OCI-M2 (cell line): ENCODE data around the gene PDE1A.

ENCODE experiments used
- DNase-seq: peaks from one replicate; lab custom pipeline; 2025; ENCODE audit not compliant: unreplicated experiment; lab: John Stamatoyannopoulos, UW

PDE1A gene

GRCh38 chr2:182426918-182427240 lies at the start of gene PDE1A:
PDE1A (minus strand) TSS chr2:182427036.
- no peak for DNase-seq

GRCh38 chr2:182473635-182474034 lies 46.8 kb upstream of the PDE1A start:
- no peak for DNase-seq

- DNase-seq: no peak
These were observed 36.9 kb upstream of the PDE1A start for GRCh38 chr2:182463760-182464159.

GRCh38 chr2:182456784-182457183 lies 29.9 kb upstream of the PDE1A start:
- no peak for DNase-seq

GRCh38 chr2:182452456-182452990 lies 25.7 kb upstream of the PDE1A start:
- no peak for DNase-seq

GRCh38 chr2:182448371-182448770 lies 21.5 kb upstream of the PDE1A start:
- DNase-seq: no peak

GRCh38 chr2:182447863-182448262 lies 21.0 kb upstream of the PDE1A start:
- DNase-seq: no peak

GRCh38 chr2:182447163-182447562 lies 20.3 kb upstream of the PDE1A start:
- no peak for DNase-seq

- DNase-seq: no peak
These were observed 19.3 kb upstream of the PDE1A start for GRCh38 chr2:182446087-182446486.

GRCh38 chr2:182445391-182445965 lies 18.6 kb upstream of the PDE1A start:
- DNase-seq: no peak

- DNase-seq: no peak
These were observed 18.0 kb upstream of the PDE1A start for GRCh38 chr2:182444806-182445205.

GRCh38 chr2:182444170-182444569 lies 17.3 kb upstream of the PDE1A start:
- DNase-seq: no peak

- no peak for DNase-seq
These were observed 9.4 kb upstream of the PDE1A start for GRCh38 chr2:182436252-182436651.

- DNase-seq: no peak
These were observed 8.9 kb upstream of the PDE1A start for GRCh38 chr2:182435754-182436153.

- DNase-seq: no peak
These were observed 5.2 kb upstream of the PDE1A start for GRCh38 chr2:182432051-182432450.

- no peak for DNase-seq
These were observed 1.6 kb upstream of the PDE1A start for GRCh38 chr2:182428476-182428875.

GRCh38 chr2:182426082-182426917 lies 536 bp downstream of the PDE1A start:
- DNase-seq: no peak

- no peak for DNase-seq
These were observed 4.0 kb downstream of the PDE1A start for GRCh38 chr2:182422864-182423263.

- no peak for DNase-seq
These were observed 6.2 kb downstream of the PDE1A start for GRCh38 chr2:182420669-182421068.

- DNase-seq: no peak
These were observed 10.0 kb downstream of the PDE1A start for GRCh38 chr2:182416861-182417260.

GRCh38 chr2:182416191-182416590 lies 10.6 kb downstream of the PDE1A start:
- DNase-seq: no peak

- DNase-seq: no peak
These were observed 11.1 kb downstream of the PDE1A start for GRCh38 chr2:182415771-182416170.

- no peak for DNase-seq
These were observed 14.0 kb downstream of the PDE1A start for GRCh38 chr2:182412858-182413257.
